Esophagus squamous epithelium (tissue), 5 donors: Measurements from ENCODE around the gene NRARP. TPM values are rescaled to one million over a fixed set of nuclear protein-coding genes. Genes with fewer than 3 reads are reported as not detected.

ENCODE experiments used
- DNase-seq: peaks from one replicate; lab custom pipeline; 2025; lab: John Stamatoyannopoulos, UW
- H3K27ac ChIP-seq, 4 donors: fragments of 200-600 bp; sonication (generic); one replicate each; pipeline ENCODE4 v1.5.1; 2016 to 2019; ENCODE audit warnings: mild to moderate bottlenecking in 1 of 4
- H3K27me3 ChIP-seq, 4 donors: fragments of 200-600 bp; sonication (generic); 1 replicate in 3 of 4; 2 replicates in 1 of 4; pipeline versions ENCODE4 v1.5.1 to v1.6.0; 2017 to 2021; ENCODE audit warnings: antibody characterized with exemption in 1 of 4
- H3K36me3 ChIP-seq, 3 donors: fragments of 200-600 bp; sonication (generic); one replicate each; pipeline ENCODE4 v1.5.1; 2016 to 2019
- H3K4me1 ChIP-seq, 3 donors: fragments of 200-600 bp; sonication (generic); one replicate each; pipeline ENCODE4 v1.5.1; 2017 to 2019
- H3K4me3 ChIP-seq, 4 donors: fragments of 200-600 bp; sonication (generic); 1 replicate in 3 of 4; 2 replicates in 1 of 4; pipeline ENCODE4 v1.5.1; 2016 to 2019; ENCODE audit warnings: mild to moderate bottlenecking in 2 of 4, moderate library complexity in 1 of 4
- H3K9me3 ChIP-seq, 3 donors: fragments of 200-600 bp; sonication (generic); one replicate each; pipeline ENCODE4 v1.5.1; 2016 to 2019
- POLR2A ChIP-seq, 4 donors: fragments of 450-650 bp; IDR thresholded peaks; one replicate each; pipeline ENCODE4 v1.6.1; 2017; ENCODE audit warnings: antibody characterized with exemption in 4 of 4, mild to moderate bottlenecking in 4 of 4, moderate library complexity in 3 of 4
- WGBS, 2 donors: methylation state at CpG; one replicate each; pipeline ENCODE4 v1.1.5; 2018; 5-methylcytosine and 5-hydroxymethylcytosine counted together
- intact Hi-C: fragments of 100-400 bp; cut with DNase I; formaldehyde crosslinking; loops from one replicate; pipeline ENCODE4 v1.15.0; 2022
- total RNA-seq, 4 donors: library from RNA; depleted of rRNA; stranded (reverse); fragments of >200 nt; gene quantifications; one replicate each; pipeline ENCODE4 v1.1.0, GENCODE V29; 2016
- TF ChIP-seq, protein P1 (sequence below), 6 experiments: fragments of 450-650 bp in 4 of 6; fragments of 200-600 bp in 2 of 6; sonication (generic) in 2 of 6; IDR thresholded peaks; one replicate each; pipeline ENCODE4 v1.5.1; 2016 to 2019; ENCODE audit warnings: antibody characterized with exemption in 6 of 6, mild to moderate bottlenecking in 4 of 6, moderate library complexity in 4 of 6
- donor health status: DM: yes; HTN: yes; CAD: no.

NRARP gene
- total RNA-seq, 4 donors from 2014 or later, result 19.6 to 33.9 (median 27.5) TPM

DNA sequence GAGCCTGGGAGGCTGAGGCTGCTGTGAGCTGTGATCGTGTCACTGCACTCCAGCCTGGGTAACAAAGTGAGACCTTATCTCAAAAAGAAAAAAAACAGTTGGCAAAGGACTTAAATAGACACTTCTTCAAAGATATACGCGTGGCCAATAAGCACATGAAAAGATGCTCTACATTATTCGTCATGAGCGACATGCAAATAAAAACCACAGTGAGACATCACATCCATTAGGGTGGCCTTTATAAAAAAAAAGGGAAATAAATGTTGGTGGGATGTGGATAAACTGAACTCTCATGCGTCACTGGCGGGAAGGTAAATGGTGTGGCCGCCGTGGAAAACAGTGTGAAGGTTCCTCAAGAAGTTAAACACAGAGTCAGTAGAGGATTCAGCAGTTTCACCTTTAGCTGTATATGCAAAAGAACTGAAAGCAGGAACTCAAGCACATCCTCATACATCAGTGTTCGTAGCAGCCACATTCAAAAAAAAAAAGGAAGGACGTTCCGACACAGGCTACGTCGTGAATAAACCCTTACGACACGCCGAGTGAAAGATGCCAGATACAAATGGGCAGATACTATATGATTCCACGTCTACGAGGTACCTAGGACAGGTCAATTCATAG, 24.5 kb upstream of the NRARP start:
- no peaks in the 10 kb centered on the region for H3K4me1 ChIP-seq
- no peak for DNase-seq
- H3K9me3 ChIP-seq, result no peaks in the 10 kb centered on the region
- 64 to 82% methylated on average over 19 of the region's 19 CpGs for WGBS, 2 donors
- no peaks in the 10 kb centered on the region for H3K36me3 ChIP-seq
- intact Hi-C loops, result no loop called here
- H3K27me3 ChIP-seq, result no peaks in the 10 kb centered on the region
- H3K4me3 ChIP-seq, result no peak overlapping the region
- H3K27ac ChIP-seq, result no peak overlapping the region
- TF ChIP-seq POLR2A (IDR thresholded peaks at IDR 0.05), result no peak
- TF ChIP-seq, protein P1, sequence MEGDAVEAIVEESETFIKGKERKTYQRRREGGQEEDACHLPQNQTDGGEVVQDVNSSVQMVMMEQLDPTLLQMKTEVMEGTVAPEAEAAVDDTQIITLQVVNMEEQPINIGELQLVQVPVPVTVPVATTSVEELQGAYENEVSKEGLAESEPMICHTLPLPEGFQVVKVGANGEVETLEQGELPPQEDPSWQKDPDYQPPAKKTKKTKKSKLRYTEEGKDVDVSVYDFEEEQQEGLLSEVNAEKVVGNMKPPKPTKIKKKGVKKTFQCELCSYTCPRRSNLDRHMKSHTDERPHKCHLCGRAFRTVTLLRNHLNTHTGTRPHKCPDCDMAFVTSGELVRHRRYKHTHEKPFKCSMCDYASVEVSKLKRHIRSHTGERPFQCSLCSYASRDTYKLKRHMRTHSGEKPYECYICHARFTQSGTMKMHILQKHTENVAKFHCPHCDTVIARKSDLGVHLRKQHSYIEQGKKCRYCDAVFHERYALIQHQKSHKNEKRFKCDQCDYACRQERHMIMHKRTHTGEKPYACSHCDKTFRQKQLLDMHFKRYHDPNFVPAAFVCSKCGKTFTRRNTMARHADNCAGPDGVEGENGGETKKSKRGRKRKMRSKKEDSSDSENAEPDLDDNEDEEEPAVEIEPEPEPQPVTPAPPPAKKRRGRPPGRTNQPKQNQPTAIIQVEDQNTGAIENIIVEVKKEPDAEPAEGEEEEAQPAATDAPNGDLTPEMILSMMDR (IDR thresholded peaks at IDR 0.05), result no peak

DNA sequence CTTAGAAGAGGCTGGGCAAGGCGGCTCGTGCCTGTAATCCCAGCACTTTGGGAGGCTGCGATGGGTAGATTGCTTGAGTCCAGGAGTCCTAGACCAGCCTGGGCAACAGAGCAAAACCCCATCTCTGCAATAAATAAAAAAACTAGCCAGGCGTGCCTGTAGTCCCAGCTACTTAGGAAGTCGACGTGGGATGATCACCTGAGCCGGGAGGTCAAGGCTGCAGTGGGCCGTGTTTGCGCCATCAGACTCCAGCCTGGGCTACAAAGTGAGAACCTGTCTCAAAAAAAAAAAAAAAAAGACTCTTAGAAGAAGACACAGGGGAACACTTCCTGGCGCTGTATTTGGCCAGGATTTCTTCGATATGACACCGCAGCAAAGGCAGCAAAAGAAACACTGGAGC, 23.7 kb upstream of the NRARP start:
- Histone ChIP-seq H3K9me3 (no peaks in the 10 kb centered on the region), H3K4me1 (peaks cover 1 to 4% (median 3%) of the 10 kb centered on the region in 3 donors), H3K27me3 (no peaks in the 10 kb centered on the region), H3K27ac (no peak overlapping the region), H3K36me3 (no peaks in the 10 kb centered on the region), H3K4me3 (no peak overlapping the region)
- intact Hi-C loops, result no loop called here
- TF ChIP-seq, protein P1 (IDR thresholded peaks at IDR 0.05), result no peak
- TF ChIP-seq POLR2A (IDR thresholded peaks at IDR 0.05), result no peak
- 94% methylated on average over 9 to 11 of the region's 12 CpGs for WGBS, 2 donors
- DNase-seq, result no peak

DNA sequence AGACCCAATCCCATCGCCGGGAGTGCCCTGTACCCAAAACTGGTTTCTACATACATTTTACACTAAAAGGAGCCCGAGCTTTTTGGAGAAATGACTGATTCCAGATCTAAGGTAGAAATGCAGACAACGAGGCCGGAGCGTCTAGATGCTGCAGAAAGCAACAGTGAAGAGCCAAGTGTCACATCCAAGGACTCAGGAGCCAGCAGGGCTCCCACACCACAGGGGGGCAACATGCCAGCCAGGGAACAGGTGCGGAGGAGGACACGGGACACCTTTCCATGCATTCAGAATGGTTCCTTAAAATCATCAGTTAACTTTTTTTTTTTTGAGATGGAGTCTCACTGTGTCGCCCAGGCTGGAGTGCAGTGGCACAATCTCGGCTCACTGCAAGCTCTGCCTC, 23.1 kb upstream of the NRARP start:
- intact Hi-C loops, result no loop called here
- no peak for DNase-seq
- no peaks in the 10 kb centered on the region for H3K9me3 ChIP-seq
- no peak overlapping the region for H3K4me3 ChIP-seq
- 82 to 96% methylated on average over 5 to 10 of the region's 10 CpGs for WGBS, 2 donors
- peaks cover 7 to 10% (median 9%) of the 10 kb centered on the region in 3 donors for H3K4me1 ChIP-seq
- H3K27ac ChIP-seq, result no peak overlapping the region
- H3K36me3 ChIP-seq, result no peaks in the 10 kb centered on the region
- TF ChIP-seq, protein P1 (IDR thresholded peaks at IDR 0.05), result no peak
- TF ChIP-seq POLR2A (IDR thresholded peaks at IDR 0.05), result no peak
- no peaks in the 10 kb centered on the region for H3K27me3 ChIP-seq

DNA sequence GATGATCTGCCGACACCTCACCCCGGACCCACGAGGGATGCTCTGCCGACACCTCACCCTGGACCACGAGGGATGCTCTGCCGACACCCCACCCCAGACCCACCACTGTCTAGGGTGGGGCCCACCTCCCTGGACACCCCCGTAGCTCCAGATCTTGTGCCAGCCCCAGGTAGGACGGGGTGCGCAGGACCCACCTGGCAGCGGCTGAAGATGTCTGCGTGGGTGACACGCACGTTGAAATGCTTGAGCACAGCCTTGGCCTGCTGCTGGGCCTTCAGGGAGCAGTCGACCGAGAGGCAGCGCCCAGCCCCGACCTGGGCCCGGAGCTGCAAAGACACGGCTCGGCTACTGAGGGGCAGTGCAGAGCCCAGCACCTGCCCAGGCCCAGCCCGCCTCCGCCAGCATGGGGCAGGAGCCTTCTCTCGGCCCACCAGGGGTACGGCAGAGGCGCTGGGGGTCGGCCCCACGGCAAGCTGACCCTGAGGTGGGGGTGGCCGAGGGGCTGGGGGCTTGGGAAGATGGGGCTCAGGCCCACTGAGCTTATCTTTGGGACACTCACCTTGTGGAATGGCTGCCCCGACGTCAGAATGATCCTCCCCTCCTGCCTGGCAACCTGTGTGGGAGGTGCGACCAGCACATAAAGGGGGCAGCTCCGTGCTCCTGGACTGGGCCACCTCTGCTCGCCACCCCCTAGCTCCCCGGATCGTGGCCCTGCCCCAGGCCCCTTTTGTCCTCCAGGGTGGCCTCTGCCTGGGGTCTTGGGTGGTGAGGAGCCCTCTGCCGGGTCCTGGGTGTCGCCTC, 21.7 kb upstream of the NRARP start:
- H3K4me1 ChIP-seq, result peaks cover 7 to 21% (median 9%) of the 10 kb centered on the region in 3 donors
- no peaks in the 10 kb centered on the region for H3K36me3 ChIP-seq
- H3K9me3 ChIP-seq, result no peaks in the 10 kb centered on the region
- no peak overlapping the region for H3K27ac ChIP-seq
- H3K27me3 ChIP-seq, result no peaks in the 10 kb centered on the region
- intact Hi-C loops, result no loop called here
- no peak for DNase-seq
- no peak for TF ChIP-seq POLR2A (IDR thresholded peaks at IDR 0.05)
- TF ChIP-seq, protein P1 (IDR thresholded peaks at IDR 0.05), result no peak
- H3K4me3 ChIP-seq, result no peak overlapping the region
- 84 to 87% methylated on average over 4 to 9 of the region's 37 CpGs for WGBS, 2 donors

DNA sequence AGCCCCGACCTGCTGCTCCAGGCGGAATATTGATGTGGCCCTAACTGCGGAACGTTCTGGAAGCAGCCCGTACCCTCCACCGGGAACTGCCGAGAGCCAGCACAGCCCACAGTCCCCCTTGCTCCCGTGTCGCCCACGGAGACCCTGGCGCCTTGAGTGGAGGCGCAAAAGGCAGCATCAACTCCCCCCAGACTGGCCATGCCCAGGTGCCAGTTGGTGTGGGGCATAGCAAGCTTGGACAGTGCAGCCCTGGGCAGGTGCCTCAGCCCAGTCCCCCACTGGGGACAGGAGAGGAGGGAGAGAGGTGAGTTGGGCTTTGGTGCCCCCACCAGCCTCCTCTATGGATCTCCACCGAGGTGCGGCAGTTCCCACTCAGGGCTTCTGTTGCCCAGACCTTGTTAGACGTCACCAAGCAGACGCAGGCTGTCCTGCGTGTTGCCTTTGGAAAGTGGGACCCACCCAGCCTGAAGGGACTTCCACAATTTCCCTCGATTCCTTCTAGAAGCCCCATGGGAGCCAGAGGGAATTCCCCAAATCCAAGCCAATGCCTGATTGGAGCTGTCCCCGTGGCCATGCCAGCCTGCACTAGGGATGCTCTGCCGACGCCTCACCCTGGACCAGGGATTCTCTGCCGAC, 19.8 kb upstream of the NRARP start:
- TF ChIP-seq, protein P1 (IDR thresholded peaks at IDR 0.05), result no peak
- TF ChIP-seq POLR2A (IDR thresholded peaks at IDR 0.05), result no peak
- 88 to 100% methylated on average over 1 to 5 of the region's 22 CpGs for WGBS, 2 donors
- no peak overlapping the region for H3K4me3 ChIP-seq
- H3K4me1 ChIP-seq, result peaks cover 7 to 34% (median 11%) of the 10 kb centered on the region in 3 donors
- intact Hi-C loops, result no loop called here
- peaks cover 0 to 9% (median 0%) of the 10 kb centered on the region in 4 donors for H3K27me3 ChIP-seq
- H3K9me3 ChIP-seq, result no peaks in the 10 kb centered on the region
- no peaks in the 10 kb centered on the region for H3K36me3 ChIP-seq
- no peak for DNase-seq
- no peak overlapping the region for H3K27ac ChIP-seq
